ENCODE results near the gene RD3L.
"Not testable (repeated sequence)": the region's sequence is repeated elsewhere in the genome, so short reads cannot be mapped to it uniquely, and the experiment has no call there.

RD3L gene

GRCh38 chr14:103941973-103942736, at the start of gene RD3L:
Gene RD3L, minus strand, starts transcription at chr14:103942529. Its CDS starts 834 bp downstream, at chr14:103941695.
- TF ChIP-seq, protein P1, sequence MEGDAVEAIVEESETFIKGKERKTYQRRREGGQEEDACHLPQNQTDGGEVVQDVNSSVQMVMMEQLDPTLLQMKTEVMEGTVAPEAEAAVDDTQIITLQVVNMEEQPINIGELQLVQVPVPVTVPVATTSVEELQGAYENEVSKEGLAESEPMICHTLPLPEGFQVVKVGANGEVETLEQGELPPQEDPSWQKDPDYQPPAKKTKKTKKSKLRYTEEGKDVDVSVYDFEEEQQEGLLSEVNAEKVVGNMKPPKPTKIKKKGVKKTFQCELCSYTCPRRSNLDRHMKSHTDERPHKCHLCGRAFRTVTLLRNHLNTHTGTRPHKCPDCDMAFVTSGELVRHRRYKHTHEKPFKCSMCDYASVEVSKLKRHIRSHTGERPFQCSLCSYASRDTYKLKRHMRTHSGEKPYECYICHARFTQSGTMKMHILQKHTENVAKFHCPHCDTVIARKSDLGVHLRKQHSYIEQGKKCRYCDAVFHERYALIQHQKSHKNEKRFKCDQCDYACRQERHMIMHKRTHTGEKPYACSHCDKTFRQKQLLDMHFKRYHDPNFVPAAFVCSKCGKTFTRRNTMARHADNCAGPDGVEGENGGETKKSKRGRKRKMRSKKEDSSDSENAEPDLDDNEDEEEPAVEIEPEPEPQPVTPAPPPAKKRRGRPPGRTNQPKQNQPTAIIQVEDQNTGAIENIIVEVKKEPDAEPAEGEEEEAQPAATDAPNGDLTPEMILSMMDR (IDR thresholded peaks at IDR 0.05) = no peak
- Mint-ChIP-seq H3K27me3 (ENCODE audit: low read depth, poor library complexity) (peaks cover 58% of the 10 kb centered on the region), H3K36me3 (ENCODE audit: low read depth) (no peaks in the 10 kb centered on the region), H3K4me1 (no peaks in the 10 kb centered on the region), H3K4me3 (no peak within 1 kb of the TSS), H3K27ac (no peak within 1 kb of the TSS), H3K9me3 (peaks cover 11% of the 10 kb centered on the region)
- no peak for DNase-seq

DNA sequence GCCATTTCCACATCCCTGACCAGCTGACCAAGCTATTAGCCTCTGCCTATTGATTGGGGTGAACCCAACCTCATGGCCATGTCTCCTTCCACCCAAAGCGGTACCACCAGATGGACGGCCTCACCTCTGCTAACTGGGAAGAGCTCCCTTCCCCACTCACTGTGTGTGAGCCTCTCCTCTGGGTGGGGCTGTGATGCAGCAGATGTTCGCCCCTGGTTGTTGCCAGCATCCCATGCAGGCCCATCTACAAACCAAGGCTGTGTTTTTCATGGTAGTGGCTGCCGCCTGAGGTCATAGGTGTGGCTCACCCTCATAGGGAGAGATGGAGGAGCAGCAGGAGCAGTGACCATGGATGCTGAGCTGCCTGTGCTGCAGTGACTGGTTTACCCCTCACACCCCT, 47.6 kb upstream of the RD3L start:
- no peak for DNase-seq
- peaks cover 41% of the 10 kb centered on the region for H3K9me3 Mint-ChIP-seq
- H3K36me3 Mint-ChIP-seq (ENCODE audit: low read depth) = peaks cover 4% of the 10 kb centered on the region
- H3K27me3 Mint-ChIP-seq (ENCODE audit: low read depth, poor library complexity) = peaks cover 23% of the 10 kb centered on the region
- no peaks in the 10 kb centered on the region for H3K4me1 Mint-ChIP-seq
- no peak overlapping the region for H3K4me3 Mint-ChIP-seq
- TF ChIP-seq, protein P1 (IDR thresholded peaks at IDR 0.05) = no peak
- H3K27ac Mint-ChIP-seq = no peak overlapping the region

DNA sequence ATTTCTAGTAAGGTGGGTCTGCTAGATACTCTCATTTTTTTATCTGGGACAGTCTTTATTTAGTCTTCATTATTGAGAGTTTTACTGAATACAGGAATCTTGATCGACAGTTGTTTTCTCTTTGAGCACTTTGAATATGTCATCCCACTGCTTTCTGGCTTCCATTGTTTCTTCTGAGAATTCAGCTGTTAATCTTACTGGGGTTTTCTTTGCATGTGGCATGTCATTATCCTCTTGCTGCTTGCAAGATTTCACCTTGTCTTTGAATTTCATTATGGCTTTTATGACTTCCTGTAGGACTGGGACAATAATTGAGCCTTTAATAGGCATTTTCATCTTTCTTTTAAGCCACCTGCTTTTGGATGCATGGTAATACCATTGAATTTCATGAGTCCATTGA, 46.7 kb upstream of the RD3L start:
- Mint-ChIP-seq H3K36me3 (ENCODE audit: low read depth) (peaks cover 4% of the 10 kb centered on the region), H3K27me3 (ENCODE audit: low read depth, poor library complexity) (peaks cover 19% of the 10 kb centered on the region), H3K4me3 (no peak overlapping the region), H3K4me1 (no peaks in the 10 kb centered on the region), H3K9me3 (peaks cover 51% of the 10 kb centered on the region), H3K27ac (no peak overlapping the region)
- DNase-seq = no peak
- TF ChIP-seq, protein P1 (IDR thresholded peaks at IDR 0.05) = no peak

- TF ChIP-seq, protein P1 (IDR thresholded peaks at IDR 0.05) = no peak
- Mint-ChIP-seq H3K4me1 (no peaks in the 10 kb centered on the region), H3K27me3 (ENCODE audit: low read depth, poor library complexity) (peaks cover 14% of the 10 kb centered on the region), H3K9me3 (peaks cover 56% of the 10 kb centered on the region), H3K27ac (no peak overlapping the region), H3K36me3 (ENCODE audit: low read depth) (peaks cover 3% of the 10 kb centered on the region), H3K4me3 (no peak overlapping the region)
- no peak for DNase-seq
Measured at GRCh38 chr14:103984196-103984595, 41.9 kb upstream of the RD3L start.

DNA sequence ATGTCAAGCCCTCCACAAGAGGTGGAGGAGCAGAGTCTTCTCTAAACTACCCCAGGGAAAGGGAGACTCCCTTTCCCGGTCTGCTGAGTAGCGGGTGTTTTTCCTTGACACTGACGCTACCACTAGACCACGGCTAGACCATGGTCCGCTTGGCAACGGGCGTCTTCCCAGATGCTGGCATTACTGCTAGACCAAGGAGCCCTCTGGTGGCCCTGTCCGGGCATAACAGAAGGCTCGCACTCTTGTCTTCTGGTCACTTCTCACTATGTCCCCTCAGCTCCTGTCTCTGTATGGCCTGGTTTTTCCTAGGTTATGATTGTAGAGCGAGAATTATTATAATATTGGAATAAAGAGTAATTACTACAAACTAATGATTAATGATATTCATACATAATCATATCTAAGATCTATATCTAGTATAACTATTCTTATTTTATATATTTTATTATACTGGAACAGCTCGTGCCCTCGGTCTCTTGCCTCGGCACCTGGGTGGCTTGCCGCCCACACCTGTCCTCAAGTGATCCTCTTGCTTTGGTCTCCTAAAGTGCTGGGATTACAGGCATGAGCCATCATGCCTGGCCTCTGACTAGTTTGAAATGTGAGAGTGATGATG, 38.4 kb upstream of the RD3L start:
- not testable (repeated sequence) for H3K36me3 Mint-ChIP-seq (ENCODE audit: low read depth); H3K27me3 Mint-ChIP-seq (ENCODE audit: low read depth, poor library complexity); H3K4me1 Mint-ChIP-seq; H3K27ac Mint-ChIP-seq; H3K4me3 Mint-ChIP-seq
- TF ChIP-seq, protein P1 (IDR thresholded peaks at IDR 0.05) = peak; percentile 60
- peaks cover 51% of the 10 kb centered on the region for H3K9me3 Mint-ChIP-seq
- DNase-seq = peak; percentile 36
